ENCODE measurements around the gene EVA1B.

DNA sequence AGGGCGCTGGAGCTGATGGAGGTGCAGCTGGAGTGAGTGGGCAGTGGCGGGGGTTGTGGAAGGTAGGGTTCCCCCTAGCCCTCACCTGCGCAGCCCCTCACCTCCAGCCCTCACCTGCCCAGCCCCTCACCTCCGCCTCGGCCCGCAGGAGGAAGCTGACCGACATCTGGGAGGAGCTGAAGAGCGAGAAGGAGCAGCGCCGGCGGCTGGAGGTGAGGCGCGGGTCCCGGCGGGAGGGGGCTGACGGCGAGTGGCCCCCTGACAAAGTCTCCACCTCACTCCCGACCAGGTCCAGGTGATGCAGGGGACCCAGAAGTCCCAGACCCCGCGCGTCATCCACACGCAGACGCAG, 2.7 kb downstream of the EVA1B start:
- TF ChIP-seq, protein P1, sequence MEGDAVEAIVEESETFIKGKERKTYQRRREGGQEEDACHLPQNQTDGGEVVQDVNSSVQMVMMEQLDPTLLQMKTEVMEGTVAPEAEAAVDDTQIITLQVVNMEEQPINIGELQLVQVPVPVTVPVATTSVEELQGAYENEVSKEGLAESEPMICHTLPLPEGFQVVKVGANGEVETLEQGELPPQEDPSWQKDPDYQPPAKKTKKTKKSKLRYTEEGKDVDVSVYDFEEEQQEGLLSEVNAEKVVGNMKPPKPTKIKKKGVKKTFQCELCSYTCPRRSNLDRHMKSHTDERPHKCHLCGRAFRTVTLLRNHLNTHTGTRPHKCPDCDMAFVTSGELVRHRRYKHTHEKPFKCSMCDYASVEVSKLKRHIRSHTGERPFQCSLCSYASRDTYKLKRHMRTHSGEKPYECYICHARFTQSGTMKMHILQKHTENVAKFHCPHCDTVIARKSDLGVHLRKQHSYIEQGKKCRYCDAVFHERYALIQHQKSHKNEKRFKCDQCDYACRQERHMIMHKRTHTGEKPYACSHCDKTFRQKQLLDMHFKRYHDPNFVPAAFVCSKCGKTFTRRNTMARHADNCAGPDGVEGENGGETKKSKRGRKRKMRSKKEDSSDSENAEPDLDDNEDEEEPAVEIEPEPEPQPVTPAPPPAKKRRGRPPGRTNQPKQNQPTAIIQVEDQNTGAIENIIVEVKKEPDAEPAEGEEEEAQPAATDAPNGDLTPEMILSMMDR (IDR thresholded peaks at IDR 0.05), result no peak
- no peak for TF ChIP-seq POLR2A (IDR thresholded peaks at IDR 0.05; ENCODE audit: low read length)
- TF ChIP-seq, protein P2, sequence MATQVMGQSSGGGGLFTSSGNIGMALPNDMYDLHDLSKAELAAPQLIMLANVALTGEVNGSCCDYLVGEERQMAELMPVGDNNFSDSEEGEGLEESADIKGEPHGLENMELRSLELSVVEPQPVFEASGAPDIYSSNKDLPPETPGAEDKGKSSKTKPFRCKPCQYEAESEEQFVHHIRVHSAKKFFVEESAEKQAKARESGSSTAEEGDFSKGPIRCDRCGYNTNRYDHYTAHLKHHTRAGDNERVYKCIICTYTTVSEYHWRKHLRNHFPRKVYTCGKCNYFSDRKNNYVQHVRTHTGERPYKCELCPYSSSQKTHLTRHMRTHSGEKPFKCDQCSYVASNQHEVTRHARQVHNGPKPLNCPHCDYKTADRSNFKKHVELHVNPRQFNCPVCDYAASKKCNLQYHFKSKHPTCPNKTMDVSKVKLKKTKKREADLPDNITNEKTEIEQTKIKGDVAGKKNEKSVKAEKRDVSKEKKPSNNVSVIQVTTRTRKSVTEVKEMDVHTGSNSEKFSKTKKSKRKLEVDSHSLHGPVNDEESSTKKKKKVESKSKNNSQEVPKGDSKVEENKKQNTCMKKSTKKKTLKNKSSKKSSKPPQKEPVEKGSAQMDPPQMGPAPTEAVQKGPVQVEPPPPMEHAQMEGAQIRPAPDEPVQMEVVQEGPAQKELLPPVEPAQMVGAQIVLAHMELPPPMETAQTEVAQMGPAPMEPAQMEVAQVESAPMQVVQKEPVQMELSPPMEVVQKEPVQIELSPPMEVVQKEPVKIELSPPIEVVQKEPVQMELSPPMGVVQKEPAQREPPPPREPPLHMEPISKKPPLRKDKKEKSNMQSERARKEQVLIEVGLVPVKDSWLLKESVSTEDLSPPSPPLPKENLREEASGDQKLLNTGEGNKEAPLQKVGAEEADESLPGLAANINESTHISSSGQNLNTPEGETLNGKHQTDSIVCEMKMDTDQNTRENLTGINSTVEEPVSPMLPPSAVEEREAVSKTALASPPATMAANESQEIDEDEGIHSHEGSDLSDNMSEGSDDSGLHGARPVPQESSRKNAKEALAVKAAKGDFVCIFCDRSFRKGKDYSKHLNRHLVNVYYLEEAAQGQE (IDR thresholded peaks at IDR 0.05), result no peak
- no peak for TF ChIP-seq EP300 (IDR thresholded peaks at IDR 0.05)
- TF ChIP-seq BHLHE40 (IDR thresholded peaks at IDR 0.05; ENCODE audit: low read depth, low read length), result no peak
- TF ChIP-seq KDM1A (IDR thresholded peaks at IDR 0.05; ENCODE audit: low read depth), result no peak
- no peak for TF ChIP-seq RARB (CRISPR knock-in tag; IDR thresholded peaks at IDR 0.05)
